GM12878 (cell line): ENCODE measurements around the gene PRUNE1. TPM values are rescaled to one million over a fixed set of nuclear protein-coding genes. Genes with fewer than 3 reads are reported as not detected.
A peak's percentile ranks its signal among the peaks of the same experiment; 100 is the strongest.

Experiments
- CREB1 ChIP-seq: IDR thresholded peaks from 2 replicates; pipeline ENCODE4 v1.6.1; 2012; ENCODE audit warnings: low read depth, mild to moderate bottlenecking, inconsistent platforms
- GABPA ChIP-seq: IDR thresholded peaks from 2 replicates; pipeline ENCODE4 v1.6.1; 2014; ENCODE audit warnings: antibody characterized with exemption, low read depth, mild to moderate bottlenecking, inconsistent platforms
- GATAD2B ChIP-seq: fragments of 450-650 bp; conservative IDR thresholded peaks from 2 replicates; pipeline ENCODE4 v1.6.1; 2017; ENCODE audit warnings: low read depth, mild to moderate bottlenecking, moderate library complexity
- IKZF1 ChIP-seq: fragments of 450-650 bp; conservative IDR thresholded peaks from 2 replicates; pipeline ENCODE4 v1.6.1; 2017; ENCODE audit warnings: antibody characterized with exemption, mild to moderate bottlenecking
- KAT2A ChIP-seq: conservative IDR thresholded peaks from 2 replicates; pipeline ENCODE4 v1.6.1; 2011; ENCODE audit warnings: low read depth, low read length; ENCODE audit not compliant: control insufficient read depth
- LARP7 ChIP-seq: fragments of 450-650 bp; IDR thresholded peaks from 2 replicates; pipeline ENCODE4 v1.6.1; 2017; ENCODE audit warnings: mild to moderate bottlenecking
- MEF2B ChIP-seq: fragments of 450-650 bp; IDR thresholded peaks from 2 replicates; pipeline ENCODE4 v1.6.1; 2018; ENCODE audit warnings: mild to moderate bottlenecking, moderate library complexity; ENCODE audit not compliant: partially characterized antibody, poor library complexity, severe bottlenecking
- MLLT1 ChIP-seq: fragments of 450-650 bp; IDR thresholded peaks from 2 replicates; pipeline ENCODE4 v1.6.1; 2016; ENCODE audit warnings: mild to moderate bottlenecking
- MTA2 ChIP-seq: fragments of 450-650 bp; IDR thresholded peaks from 2 replicates; pipeline ENCODE4 v1.6.1; 2016; ENCODE audit warnings: low read depth, mild to moderate bottlenecking, moderate library complexity
- NFYA ChIP-seq: IDR thresholded peaks from 2 replicates; pipeline ENCODE4 v1.6.1; 2011; ENCODE audit warnings: low read depth, mild to moderate bottlenecking, low read length, improper control_type of control experiment, borderline replicate concordance
- POLR2A ChIP-seq: IDR thresholded peaks from 2 replicates; pipeline ENCODE4 v1.6.1; 2011; ENCODE audit warnings: low read depth, mild to moderate bottlenecking, low read length
- SMARCA5 ChIP-seq: fragments of 450-650 bp; IDR thresholded peaks from 2 replicates; pipeline ENCODE4 v1.6.1; 2017; ENCODE audit warnings: mild to moderate bottlenecking
- SMC3 ChIP-seq: IDR thresholded peaks from 2 replicates; pipeline ENCODE4 v1.6.1; 2011; ENCODE audit warnings: low read length, improper control_type of control experiment, borderline replicate concordance
- SP1 ChIP-seq: IDR thresholded peaks from one replicate; pipeline ENCODE4 v1.6.1; 2011; ENCODE audit warnings: low read depth, low read length
- STAT1 ChIP-seq: fragments of 450-650 bp; conservative IDR thresholded peaks from 2 replicates; pipeline ENCODE4 v1.6.1; 2014; ENCODE audit warnings: antibody characterized with exemption, mild to moderate bottlenecking
- SUZ12 ChIP-seq: fragments of 200-600 bp; sonication (generic); IDR thresholded peaks from one replicate; pipeline ENCODE4 v1.6.1; 2018; ENCODE audit warnings: antibody characterized with exemption, mild to moderate bottlenecking; ENCODE audit not compliant: unreplicated experiment
- TCF7 ChIP-seq: IDR thresholded peaks from 2 replicates; pipeline ENCODE4 v1.6.1; 2014; ENCODE audit warnings: antibody characterized with exemption, borderline replicate concordance
- YY1 ChIP-seq: IDR thresholded peaks from 2 replicates; pipeline ENCODE4 v1.6.1; 2011; ENCODE audit warnings: low read depth, mild to moderate bottlenecking, low read length
- ZNF592 ChIP-seq: fragments of 450-650 bp; IDR thresholded peaks from 2 replicates; pipeline ENCODE4 v1.6.1; 2017; ENCODE audit warnings: mild to moderate bottlenecking, moderate library complexity
- ZSCAN29 ChIP-seq: fragments of 450-650 bp; IDR thresholded peaks from 2 replicates; pipeline ENCODE4 v1.6.1; 2017; ENCODE audit warnings: mild to moderate bottlenecking, moderate library complexity
- polyA plus RNA-seq, 11 experiments: library from polyadenylated mRNA; depleted of rRNA in 4 of 11; unstranded in 6 of 11; stranded (reverse) in 5 of 11; fragments of >200 nt; fragmentation: Nextera tagmentation in 4 of 11; fragmentation: Illumina TruSeq in 1 of 11; extraction: Ambion mirVana in 4 of 11; extraction: Trizol in 1 of 11; gene quantifications; 1 replicate in 1 of 11; 2 replicates in 10 of 11; pipeline versions ENCODE4 v1.2.1 to v1.2.3, GENCODE V29; 2011 to 2016; ENCODE audit warnings: inconsistent platforms in 2 of 11, missing spikeins in 2 of 11, low read depth in 1 of 11
- total RNA-seq, 4 experiments: library from RNA; depleted of rRNA in 3 of 4; stranded (reverse); fragments of >200 nt in 3 of 4; fragmentation: Illumina TruSeq in 1 of 4; extraction: Trizol in 1 of 4; gene quantifications; 2 replicates each; pipeline versions ENCODE4 v1.2.1 to v1.2.3, GENCODE V29; 2013 to 2021
- TF ChIP-seq, protein P1 (sequence below): fragments of 450-650 bp; IDR thresholded peaks from 2 replicates; pipeline ENCODE4 v1.6.1; 2017; ENCODE audit warnings: mild to moderate bottlenecking, low read depth, inconsistent platforms; ENCODE audit not compliant: poor library complexity, severe bottlenecking
- TF ChIP-seq, protein P2 (sequence below): fragments of 450-650 bp; IDR thresholded peaks from 2 replicates; pipeline ENCODE4 v1.6.1; 2017; ENCODE audit warnings: borderline replicate concordance

PRUNE1 gene
- total and polyA plus RNA-seq, 10 of the 15 experiments (the other 5 are each of a cell fraction or from before 2014, with no cell fraction given): 4.7 to 24.5 (median 12.4) TPM

- peak; percentile 60; the same call in 1 of the 2 replicates for TF ChIP-seq CREB1
- TF ChIP-seq KAT2A: no peak
- TF ChIP-seq ZNF592: peak; percentile 86
- TF ChIP-seq, protein P1, sequence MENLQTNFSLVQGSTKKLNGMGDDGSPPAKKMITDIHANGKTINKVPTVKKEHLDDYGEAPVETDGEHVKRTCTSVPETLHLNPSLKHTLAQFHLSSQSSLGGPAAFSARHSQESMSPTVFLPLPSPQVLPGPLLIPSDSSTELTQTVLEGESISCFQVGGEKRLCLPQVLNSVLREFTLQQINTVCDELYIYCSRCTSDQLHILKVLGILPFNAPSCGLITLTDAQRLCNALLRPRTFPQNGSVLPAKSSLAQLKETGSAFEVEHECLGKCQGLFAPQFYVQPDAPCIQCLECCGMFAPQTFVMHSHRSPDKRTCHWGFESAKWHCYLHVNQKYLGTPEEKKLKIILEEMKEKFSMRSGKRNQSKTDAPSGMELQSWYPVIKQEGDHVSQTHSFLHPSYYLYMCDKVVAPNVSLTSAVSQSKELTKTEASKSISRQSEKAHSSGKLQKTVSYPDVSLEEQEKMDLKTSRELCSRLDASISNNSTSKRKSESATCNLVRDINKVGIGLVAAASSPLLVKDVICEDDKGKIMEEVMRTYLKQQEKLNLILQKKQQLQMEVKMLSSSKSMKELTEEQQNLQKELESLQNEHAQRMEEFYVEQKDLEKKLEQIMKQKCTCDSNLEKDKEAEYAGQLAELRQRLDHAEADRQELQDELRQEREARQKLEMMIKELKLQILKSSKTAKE: peak; percentile 46
- no peak for TF ChIP-seq ZSCAN29
- TF ChIP-seq MEF2B: no peak
- TF ChIP-seq SP1: no peak
- no peak for TF ChIP-seq POLR2A
- TF ChIP-seq MTA2: no peak
- TF ChIP-seq STAT1: 0 out of 2 replicates have a peak, but pooled peaks have one; percentile 64
- peak; percentile 94 for TF ChIP-seq SMC3
- TF ChIP-seq YY1: peak; percentile 84
- peak; percentile 62; the same call in 1 of the 2 replicates for TF ChIP-seq GATAD2B
- TF ChIP-seq IKZF1: peak; percentile 46
- TF ChIP-seq MLLT1: no peak
- TF ChIP-seq TCF7: peak; percentile 21; the same call in 1 of the 2 replicates
- TF ChIP-seq, protein P2, sequence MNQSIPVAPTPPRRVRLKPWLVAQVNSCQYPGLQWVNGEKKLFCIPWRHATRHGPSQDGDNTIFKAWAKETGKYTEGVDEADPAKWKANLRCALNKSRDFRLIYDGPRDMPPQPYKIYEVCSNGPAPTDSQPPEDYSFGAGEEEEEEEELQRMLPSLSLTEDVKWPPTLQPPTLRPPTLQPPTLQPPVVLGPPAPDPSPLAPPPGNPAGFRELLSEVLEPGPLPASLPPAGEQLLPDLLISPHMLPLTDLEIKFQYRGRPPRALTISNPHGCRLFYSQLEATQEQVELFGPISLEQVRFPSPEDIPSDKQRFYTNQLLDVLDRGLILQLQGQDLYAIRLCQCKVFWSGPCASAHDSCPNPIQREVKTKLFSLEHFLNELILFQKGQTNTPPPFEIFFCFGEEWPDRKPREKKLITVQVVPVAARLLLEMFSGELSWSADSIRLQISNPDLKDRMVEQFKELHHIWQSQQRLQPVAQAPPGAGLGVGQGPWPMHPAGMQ: no peak
- TF ChIP-seq SUZ12: no peak
- no peak; the same call in 1 of the 2 replicates for TF ChIP-seq NFYA
- TF ChIP-seq SMARCA5: peak; percentile 98
- no peak for TF ChIP-seq GABPA
- no peak for TF ChIP-seq LARP7
Observed at GRCh38 chr1:150979092-150980056, 28.9 kb upstream of the PRUNE1 start (continued).
